CD4-positive, alpha-beta T cell treated with Interleukin-6 for 4 hours (primary cell): ENCODE measurements around the gene NUDT4B.
"Not testable (repeated sequence)": the region's sequence is repeated elsewhere in the genome, so short reads cannot be mapped to it uniquely, and the experiment has no call there.

Source experiments
- DNase-seq: peaks from one replicate; pipeline ENCODE4 v3.0.0-alpha.2; 2020; ENCODE audit warnings: mixed read lengths

NUDT4B gene

GRCh38 chr1:148743200-148743599 is 5.4 kb upstream of the NUDT4B start:
- DNase-seq: not testable (repeated sequence)

- not testable (repeated sequence) for DNase-seq
Observed at GRCh38 chr1:148743726-148744720, 4.6 kb upstream of the NUDT4B start.

GRCh38 chr1:148749335-148749681 is 734 bp downstream of the NUDT4B start:
- DNase-seq: not testable (repeated sequence)

- not testable (repeated sequence) for DNase-seq
Observed at GRCh38 chr1:148756231-148756630, 7.7 kb downstream of the NUDT4B start.

- DNase-seq: not testable (repeated sequence)
Observed at GRCh38 chr1:148757446-148757845, 8.9 kb downstream of the NUDT4B start.

GRCh38 chr1:148758412-148758811 is 9.8 kb downstream of the NUDT4B start:
- not testable (repeated sequence) for DNase-seq

GRCh38 chr1:148758925-148759324 is 10.4 kb downstream of the NUDT4B start:
- DNase-seq: not testable (repeated sequence)

- not testable (repeated sequence) for DNase-seq
Observed at GRCh38 chr1:148759749-148760148, 11.2 kb downstream of the NUDT4B start.

- not testable (repeated sequence) for DNase-seq
Observed at GRCh38 chr1:148760206-148760605, 11.6 kb downstream of the NUDT4B start.

- DNase-seq: not testable (repeated sequence)
Observed at GRCh38 chr1:148761360-148761759, 12.8 kb downstream of the NUDT4B start.

GRCh38 chr1:148765238-148766019 is 16.9 kb downstream of the NUDT4B start:
- not testable (repeated sequence) for DNase-seq

GRCh38 chr1:148768541-148768940 is 20.0 kb downstream of the NUDT4B start:
- DNase-seq: not testable (repeated sequence)

GRCh38 chr1:148769495-148769894 is 20.9 kb downstream of the NUDT4B start:
- not testable (repeated sequence) for DNase-seq

- not testable (repeated sequence) for DNase-seq
Observed at GRCh38 chr1:148773690-148774089, 25.1 kb downstream of the NUDT4B start.

GRCh38 chr1:148774102-148774501 is 25.5 kb downstream of the NUDT4B start:
- not testable (repeated sequence) for DNase-seq

GRCh38 chr1:148775263-148775662 is 26.7 kb downstream of the NUDT4B start:
- not testable (repeated sequence) for DNase-seq

- DNase-seq: not testable (repeated sequence)
Observed at GRCh38 chr1:148777649-148778048, 29.1 kb downstream of the NUDT4B start.

- DNase-seq: not testable (repeated sequence)
Observed at GRCh38 chr1:148780404-148780803, 31.8 kb downstream of the NUDT4B start.

GRCh38 chr1:148791543-148792099 is 43.0 kb downstream of the NUDT4B start:
- not testable (repeated sequence) for DNase-seq

- DNase-seq: not testable (repeated sequence)
Observed at GRCh38 chr1:148793762-148794332, 45.3 kb downstream of the NUDT4B start.
